K562 (cell line): ENCODE measurements around the gene ABHD16A. TPM values are rescaled to one million over a fixed set of nuclear protein-coding genes. Genes with fewer than 3 reads are reported as not detected.

Source experiments
- CBFA2T3 ChIP-seq: fragments of 450-650 bp; IDR thresholded peaks from 2 replicates; pipeline ENCODE4 v1.6.1; 2017
- ETS2 ChIP-seq: IDR thresholded peaks from 2 replicates; pipeline ENCODE4 v1.6.1; 2016; ENCODE audit warnings: borderline replicate concordance, missing genetic modification characterization, mild to moderate bottlenecking, moderate library complexity, missing compliant biosample characterization; ENCODE audit not compliant: poor library complexity, severe bottlenecking
- GATAD2B ChIP-seq: fragments of 450-650 bp; IDR thresholded peaks from 2 replicates; pipeline ENCODE4 v1.6.1; 2017; ENCODE audit warnings: mild to moderate bottlenecking, borderline replicate concordance
- KAT2B ChIP-seq: IDR thresholded peaks from one replicate; pipeline ENCODE4 v1.6.1; 2012; ENCODE audit warnings: low read depth, mild to moderate bottlenecking, control low read depth, inconsistent platforms, low read length, moderate library complexity
- RBM39 ChIP-seq: fragments of 200-400 bp; formaldehyde crosslinking; optimal IDR thresholded peaks from 2 replicates; pipeline ENCODE3; 2018; ENCODE audit warnings: low read depth, low read length
- TBP ChIP-seq: optimal IDR thresholded peaks from 2 replicates; pipeline ENCODE3; 2011; ENCODE audit warnings: low read depth, low read length, improper control_type of control experiment
- ZEB2 ChIP-seq: fragments of 450-650 bp; IDR thresholded peaks from 2 replicates; pipeline ENCODE4 v1.6.1; 2016
- ZFP36 ChIP-seq: fragments of 150-350 bp; IDR thresholded peaks from 2 replicates; pipeline ENCODE4 v1.6.1; 2018; ENCODE audit warnings: low read length, low read depth; ENCODE audit not compliant: partially characterized antibody
- ZNF134 ChIP-seq: fragments of 250-450 bp; sonication (Bioruptor Pico); conservative IDR thresholded peaks from 2 replicates; pipeline ENCODE4 v1.4.0; 2020
- ZNF445 ChIP-seq: fragments of 250-450 bp; sonication (Bioruptor Pico); IDR thresholded peaks from 2 replicates; pipeline ENCODE4 v1.4.0; 2020; ENCODE audit warnings: low read depth, mild to moderate bottlenecking, moderate library complexity
- ZSCAN32 ChIP-seq: fragments of 450-650 bp; formaldehyde crosslinking; IDR thresholded peaks from 2 replicates; pipeline ENCODE4 v1.4.0; 2020; ENCODE audit warnings: mild to moderate bottlenecking, moderate library complexity
- polyA plus RNA-seq, 8 experiments: library from polyadenylated mRNA; depleted of rRNA in 4 of 8; stranded (reverse) in 5 of 8; unstranded in 3 of 8; fragments of >200 nt; fragmentation: Nextera tagmentation in 2 of 8; fragmentation: Illumina TruSeq in 1 of 8; extraction: Ambion mirVana in 2 of 8; extraction: Trizol in 1 of 8; gene quantifications; 2 replicates each; pipeline versions ENCODE4 v1.2.1 to v1.2.3, GENCODE V29; 2011 to 2014; ENCODE audit warnings: inconsistent platforms in 1 of 8, missing spikeins in 1 of 8
- total RNA-seq, 7 experiments: library from RNA; depleted of rRNA in 6 of 7; stranded (reverse); fragments of >200 nt in 6 of 7; fragmentation: Illumina TruSeq in 2 of 7; extraction: Trizol in 2 of 7; gene quantifications; 2 replicates each; pipeline versions ENCODE4 v1.2.1 to v1.2.3, GENCODE V29; 2011 to 2021; ENCODE audit warnings: low replicate concordance in 1 of 7
- TF ChIP-seq, protein P1 (sequence below): fragments of 250-450 bp; sonication (Bioruptor Pico); IDR thresholded peaks from 2 replicates; pipeline ENCODE4 v1.4.0; 2020; ENCODE audit warnings: borderline replicate concordance
- TF ChIP-seq, protein P2 (sequence below): fragments of 250-450 bp; sonication (Bioruptor Pico); IDR thresholded peaks from 2 replicates; pipeline ENCODE4 v1.8.0; 2022; ENCODE audit warnings: inconsistent platforms, mild to moderate bottlenecking, moderate library complexity, borderline replicate concordance
- TF ChIP-seq, protein P3 (sequence below): fragments of 450-650 bp; IDR thresholded peaks from 2 replicates; pipeline ENCODE4 v1.6.1; 2016; ENCODE audit warnings: antibody characterized with exemption
- TF ChIP-seq, protein P4 (sequence below): fragments of 450-650 bp; IDR thresholded peaks from 2 replicates; pipeline ENCODE4 v1.6.1; 2016; ENCODE audit warnings: borderline replicate concordance
- TF ChIP-seq, protein P5 (sequence below): fragments of 250-450 bp; sonication (Bioruptor Pico); IDR thresholded peaks from 2 replicates; pipeline ENCODE4 v1.5.0; 2020; ENCODE audit warnings: mild to moderate bottlenecking, borderline replicate concordance

Gene ABHD16A
- total and polyA plus RNA-seq, 9 of the 15 experiments (the other 6 are each of a cell fraction or from before 2014, with no cell fraction given): 25.8 to 120 (median 81.6) TPM

DNA sequence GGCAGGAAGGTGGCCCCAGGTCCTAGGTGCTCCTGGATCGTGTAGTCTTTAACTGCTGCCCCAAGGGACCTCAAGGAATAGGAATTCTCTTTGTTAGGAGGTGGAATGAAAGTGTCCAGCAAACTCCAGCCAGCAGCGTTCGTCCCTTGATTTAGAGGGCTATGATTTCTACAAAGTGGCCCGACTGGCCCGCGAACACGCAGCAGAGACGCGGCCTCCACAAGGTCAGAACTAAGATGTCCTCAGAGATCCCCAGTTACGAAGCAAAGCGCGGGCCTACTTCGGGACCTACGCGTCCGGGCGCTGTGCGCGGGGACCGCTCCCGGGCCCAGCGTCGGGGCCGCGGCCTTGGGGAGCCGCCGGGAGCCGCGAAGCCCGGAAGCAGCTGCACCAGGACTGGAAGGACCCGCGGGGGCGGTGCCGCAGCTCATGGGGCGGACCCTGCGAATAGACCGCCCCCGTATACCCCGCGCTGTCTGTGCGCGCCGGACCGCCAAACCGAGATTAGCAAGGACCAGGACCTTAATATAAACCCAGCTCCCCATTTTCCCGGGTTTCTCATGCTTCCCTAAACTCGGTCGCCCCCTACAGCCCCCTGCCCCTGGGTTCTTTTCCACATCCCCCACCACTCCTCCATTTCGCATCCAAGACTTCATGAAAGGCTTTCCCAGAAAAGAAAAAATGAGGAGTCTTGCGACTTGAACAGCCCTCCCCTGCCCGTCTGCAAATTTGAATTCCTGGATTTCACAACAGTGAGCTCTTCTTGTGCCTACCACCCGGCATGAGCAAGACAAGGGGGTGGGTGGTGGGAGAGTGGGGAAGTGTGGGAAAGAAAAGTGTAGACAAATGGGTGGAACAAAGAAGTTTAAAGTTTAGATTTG, 42.5 kb downstream of the ABHD16A start, which contains the start of gene C6orf47 (continued):
- TF ChIP-seq, protein P1, sequence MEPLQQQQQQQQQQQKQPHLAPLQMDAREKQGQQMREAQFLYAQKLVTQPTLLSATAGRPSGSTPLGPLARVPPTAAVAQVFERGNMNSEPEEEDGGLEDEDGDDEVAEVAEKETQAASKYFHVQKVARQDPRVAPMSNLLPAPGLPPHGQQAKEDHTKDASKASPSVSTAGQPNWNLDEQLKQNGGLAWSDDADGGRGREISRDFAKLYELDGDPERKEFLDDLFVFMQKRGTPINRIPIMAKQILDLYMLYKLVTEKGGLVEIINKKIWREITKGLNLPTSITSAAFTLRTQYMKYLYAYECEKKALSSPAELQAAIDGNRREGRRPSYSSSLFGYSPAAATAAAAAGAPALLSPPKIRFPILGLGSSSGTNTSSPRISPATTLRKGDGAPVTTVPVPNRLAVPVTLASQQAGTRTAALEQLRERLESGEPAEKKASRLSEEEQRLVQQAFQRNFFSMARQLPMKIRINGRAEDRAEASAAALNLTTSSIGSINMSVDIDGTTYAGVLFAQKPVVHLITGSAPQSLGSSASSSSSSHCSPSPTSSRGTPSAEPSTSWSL (CRISPR knock-in tag): 0 out of 2 replicates have a peak, but pooled peaks have one; percentile 4
- TF ChIP-seq GATAD2B (no peak), ZSCAN32 (CRISPR knock-in tag) (no peak; the same call in 1 of the 2 replicates), CBFA2T3 (no peak), TBP (peak; percentile 89), KAT2B (no peak), ZNF445 (CRISPR knock-in tag) (peak; percentile 52; the same call in 1 of the 2 replicates), RBM39 (no peak), ZFP36 (no peak), ZNF134 (CRISPR knock-in tag) (0 out of 2 replicates have a peak, but pooled peaks have one; percentile 5), ETS2 (no peak), ZEB2 (0 out of 2 replicates have a peak, but pooled peaks have one; percentile 10)
- TF ChIP-seq, protein P2, sequence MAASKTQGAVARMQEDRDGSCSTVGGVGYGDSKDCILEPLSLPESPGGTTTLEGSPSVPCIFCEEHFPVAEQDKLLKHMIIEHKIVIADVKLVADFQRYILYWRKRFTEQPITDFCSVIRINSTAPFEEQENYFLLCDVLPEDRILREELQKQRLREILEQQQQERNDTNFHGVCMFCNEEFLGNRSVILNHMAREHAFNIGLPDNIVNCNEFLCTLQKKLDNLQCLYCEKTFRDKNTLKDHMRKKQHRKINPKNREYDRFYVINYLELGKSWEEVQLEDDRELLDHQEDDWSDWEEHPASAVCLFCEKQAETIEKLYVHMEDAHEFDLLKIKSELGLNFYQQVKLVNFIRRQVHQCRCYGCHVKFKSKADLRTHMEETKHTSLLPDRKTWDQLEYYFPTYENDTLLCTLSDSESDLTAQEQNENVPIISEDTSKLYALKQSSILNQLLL (CRISPR knock-in tag): 0 out of 2 replicates have a peak, but pooled peaks have one; percentile 29
- TF ChIP-seq, protein P3, sequence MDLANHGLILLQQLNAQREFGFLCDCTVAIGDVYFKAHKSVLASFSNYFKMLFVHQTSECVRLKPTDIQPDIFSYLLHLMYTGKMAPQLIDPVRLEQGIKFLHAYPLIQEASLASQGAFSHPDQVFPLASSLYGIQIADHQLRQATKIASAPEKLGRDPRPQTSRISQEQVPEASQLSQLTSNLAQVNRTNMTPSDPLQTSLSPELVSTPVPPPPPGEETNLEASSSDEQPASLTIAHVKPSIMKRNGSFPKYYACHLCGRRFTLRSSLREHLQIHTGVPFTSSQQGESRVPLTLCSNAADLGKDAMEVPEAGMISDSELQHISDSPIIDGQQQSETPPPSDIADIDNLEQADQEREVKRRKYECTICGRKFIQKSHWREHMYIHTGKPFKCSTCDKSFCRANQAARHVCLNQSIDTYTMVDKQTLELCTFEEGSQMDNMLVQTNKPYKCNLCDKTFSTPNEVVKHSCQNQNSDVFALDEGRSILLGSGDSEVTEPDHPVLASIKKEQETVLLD: peak; percentile 75
- TF ChIP-seq, protein P4, sequence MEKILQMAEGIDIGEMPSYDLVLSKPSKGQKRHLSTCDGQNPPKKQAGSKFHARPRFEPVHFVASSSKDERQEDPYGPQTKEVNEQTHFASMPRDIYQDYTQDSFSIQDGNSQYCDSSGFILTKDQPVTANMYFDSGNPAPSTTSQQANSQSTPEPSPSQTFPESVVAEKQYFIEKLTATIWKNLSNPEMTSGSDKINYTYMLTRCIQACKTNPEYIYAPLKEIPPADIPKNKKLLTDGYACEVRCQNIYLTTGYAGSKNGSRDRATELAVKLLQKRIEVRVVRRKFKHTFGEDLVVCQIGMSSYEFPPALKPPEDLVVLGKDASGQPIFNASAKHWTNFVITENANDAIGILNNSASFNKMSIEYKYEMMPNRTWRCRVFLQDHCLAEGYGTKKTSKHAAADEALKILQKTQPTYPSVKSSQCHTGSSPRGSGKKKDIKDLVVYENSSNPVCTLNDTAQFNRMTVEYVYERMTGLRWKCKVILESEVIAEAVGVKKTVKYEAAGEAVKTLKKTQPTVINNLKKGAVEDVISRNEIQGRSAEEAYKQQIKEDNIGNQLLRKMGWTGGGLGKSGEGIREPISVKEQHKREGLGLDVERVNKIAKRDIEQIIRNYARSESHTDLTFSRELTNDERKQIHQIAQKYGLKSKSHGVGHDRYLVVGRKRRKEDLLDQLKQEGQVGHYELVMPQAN: peak; percentile 37
- TF ChIP-seq, protein P5, sequence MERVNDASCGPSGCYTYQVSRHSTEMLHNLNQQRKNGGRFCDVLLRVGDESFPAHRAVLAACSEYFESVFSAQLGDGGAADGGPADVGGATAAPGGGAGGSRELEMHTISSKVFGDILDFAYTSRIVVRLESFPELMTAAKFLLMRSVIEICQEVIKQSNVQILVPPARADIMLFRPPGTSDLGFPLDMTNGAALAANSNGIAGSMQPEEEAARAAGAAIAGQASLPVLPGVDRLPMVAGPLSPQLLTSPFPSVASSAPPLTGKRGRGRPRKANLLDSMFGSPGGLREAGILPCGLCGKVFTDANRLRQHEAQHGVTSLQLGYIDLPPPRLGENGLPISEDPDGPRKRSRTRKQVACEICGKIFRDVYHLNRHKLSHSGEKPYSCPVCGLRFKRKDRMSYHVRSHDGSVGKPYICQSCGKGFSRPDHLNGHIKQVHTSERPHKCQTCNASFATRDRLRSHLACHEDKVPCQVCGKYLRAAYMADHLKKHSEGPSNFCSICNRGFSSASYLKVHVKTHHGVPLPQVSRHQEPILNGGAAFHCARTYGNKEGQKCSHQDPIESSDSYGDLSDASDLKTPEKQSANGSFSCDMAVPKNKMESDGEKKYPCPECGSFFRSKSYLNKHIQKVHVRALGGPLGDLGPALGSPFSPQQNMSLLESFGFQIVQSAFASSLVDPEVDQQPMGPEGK (CRISPR knock-in tag): peak; percentile 81
